Cardiac muscle cell (in vitro differentiated cells and primary cell): ENCODE measurements around the gene ATXN3. TPM values are rescaled to one million over a fixed set of nuclear protein-coding genes. Genes with fewer than 3 reads are reported as not detected.

ENCODE experiments used
- DNase-seq, 2 donors: peaks; one replicate each; pipeline versions ENCODE4 v3.0.0 to v3.0.0-alpha.2; 2010 to 2017; ENCODE audit warnings: low read depth in 1 of 2, low spot score in 1 of 2
- H3K27ac ChIP-seq: fragments of 200-600 bp; sonication (generic); 2 replicates; pipeline ENCODE4 v1.5.1; 2016
- H3K27me3 ChIP-seq: fragments of 200-600 bp; sonication (generic); 2 replicates; pipeline ENCODE4 v1.6.0; 2016; ENCODE audit warnings: control low read depth
- H3K36me3 ChIP-seq: fragments of 200-600 bp; sonication (generic); 2 replicates; pipeline ENCODE4 v1.5.1; 2016; ENCODE audit warnings: control low read depth
- H3K4me1 ChIP-seq: fragments of 200-600 bp; sonication (generic); 2 replicates; pipeline ENCODE4 v1.8.1; 2017; ENCODE audit warnings: low read depth, mild to moderate bottlenecking, mixed run types
- H3K4me3 ChIP-seq: fragments of 200-600 bp; sonication (generic); 2 replicates; pipeline ENCODE4 v1.5.1; 2016; ENCODE audit warnings: mild to moderate bottlenecking
- H3K9me3 ChIP-seq: fragments of 200-600 bp; sonication (generic); 2 replicates; pipeline ENCODE4 v1.5.1; 2017; ENCODE audit warnings: low read depth, mild to moderate bottlenecking, control low read depth
- CTCF ChIP-seq: IDR thresholded peaks from 2 replicates; pipeline ENCODE4 v1.5.1; 2012; ENCODE audit warnings: low read depth, mild to moderate bottlenecking, low read length
- polyA plus RNA-seq: library from polyadenylated mRNA; unstranded; fragments of >200 nt; fragmentation: Nextera tagmentation; extraction: Ambion mirVana; gene quantifications from 2 replicates; pipeline ENCODE4 v1.2.1, GENCODE V29; 2016
- total RNA-seq: library from RNA; depleted of rRNA; stranded (reverse); fragments of >200 nt; gene quantifications from 2 replicates; pipeline ENCODE4 v1.2.3, GENCODE V29; 2016

The ATXN3 gene
- total and polyA plus RNA-seq, 2 experiments from 2014 or later: 26.3 to 41.1 TPM

DNA sequence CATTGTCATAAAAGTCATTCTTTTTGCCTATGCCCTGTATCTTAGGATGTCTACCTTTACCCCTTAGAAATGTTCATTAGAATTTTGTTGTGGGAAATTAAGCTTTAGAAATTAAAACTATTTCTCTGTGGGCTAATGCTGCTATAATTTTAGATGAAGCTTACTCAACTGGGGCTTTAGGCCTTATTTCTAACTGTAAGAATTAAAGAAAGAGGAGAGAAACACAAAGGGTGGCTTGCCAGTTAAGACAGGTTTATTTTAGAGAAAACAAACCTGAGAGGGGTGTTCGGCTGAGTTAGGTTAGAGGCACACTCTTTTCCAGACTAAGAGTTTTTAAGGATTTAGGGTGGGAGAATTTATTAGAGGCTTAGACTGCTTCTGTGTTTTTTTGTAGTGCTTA is 72.9 kb downstream of the ATXN3 start:
- no peak for TF ChIP-seq CTCF
- no peaks in the 10 kb centered on the region for H3K27me3 ChIP-seq

DNA sequence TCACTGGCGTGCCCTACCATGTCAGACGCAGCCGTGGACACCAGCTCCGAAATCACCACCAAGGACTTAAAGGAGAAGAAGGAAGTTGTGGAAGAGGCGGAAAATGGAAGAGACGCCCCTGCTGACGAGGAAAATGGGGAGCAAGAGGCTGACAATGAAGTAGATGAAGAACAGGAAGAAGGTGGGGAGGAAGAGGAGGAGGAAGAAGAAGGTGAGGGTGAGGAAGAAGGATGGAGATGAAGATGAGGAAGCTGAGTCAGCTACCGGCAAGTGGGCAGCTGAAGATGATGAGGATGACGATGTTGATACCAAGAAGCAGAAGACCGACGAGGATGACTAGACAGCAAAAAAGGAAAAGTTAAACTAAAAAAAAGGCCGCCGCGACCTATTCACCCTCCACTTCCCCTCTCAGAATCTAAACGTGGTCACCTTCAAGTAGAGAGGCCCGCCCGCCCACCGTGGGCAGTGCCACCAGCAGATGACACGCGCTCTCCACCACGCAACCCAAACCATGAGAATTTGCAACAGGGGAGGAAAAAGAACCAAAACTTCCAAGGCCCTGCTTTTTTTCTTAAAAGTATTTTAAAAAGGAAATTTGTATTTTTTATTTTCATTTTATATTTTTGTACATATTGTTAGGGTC is 79.7 kb downstream of the ATXN3 start:
- no peak for TF ChIP-seq CTCF
- Histone ChIP-seq H3K4me1 (no peaks in the 10 kb centered on the region), H3K36me3 (peaks cover 28% of the 10 kb centered on the region), H3K4me3 (no peak overlapping the region), H3K9me3 (no peaks in the 10 kb centered on the region), H3K27ac (no peak overlapping the region), H3K27me3 (no peaks in the 10 kb centered on the region)
- no peak for DNase-seq

More for the DNA sequence above, 72.9 kb downstream of the ATXN3 start:
- H3K27ac ChIP-seq: no peak overlapping the region
- peaks cover 3% of the 10 kb centered on the region for H3K4me1 ChIP-seq
- no peak overlapping the region for H3K4me3 ChIP-seq
- no peak for DNase-seq
- H3K36me3 ChIP-seq: peaks cover 10% of the 10 kb centered on the region
- H3K9me3 ChIP-seq: no peaks in the 10 kb centered on the region

DNA sequence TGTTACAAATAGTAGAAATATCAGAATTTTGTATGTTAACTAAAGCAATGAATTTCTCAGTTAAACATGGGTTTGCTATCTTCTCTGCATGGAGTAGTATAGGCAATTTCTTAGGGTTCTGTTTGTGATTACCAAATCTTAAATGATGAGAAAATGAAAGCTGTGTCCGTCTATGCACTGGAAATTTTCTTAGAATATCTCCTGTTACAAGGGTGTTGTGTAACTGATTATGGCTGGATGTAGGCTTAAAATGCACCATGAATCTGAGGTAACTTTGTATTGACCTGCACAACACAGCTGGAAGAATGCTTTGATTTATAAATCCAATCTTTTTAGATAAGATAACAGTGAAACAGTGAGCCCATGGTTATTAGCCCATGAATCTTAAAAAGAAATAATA is 84.3 kb downstream of the ATXN3 start:
- Histone ChIP-seq H3K4me3 (no peak overlapping the region), H3K4me1 (no peaks in the 10 kb centered on the region), H3K9me3 (no peaks in the 10 kb centered on the region), H3K27me3 (no peaks in the 10 kb centered on the region), H3K27ac (no peak overlapping the region), H3K36me3 (peaks cover 34% of the 10 kb centered on the region)
- no peak for TF ChIP-seq CTCF
- peak in 1 of 2 donors; percentile 6 for DNase-seq

DNA sequence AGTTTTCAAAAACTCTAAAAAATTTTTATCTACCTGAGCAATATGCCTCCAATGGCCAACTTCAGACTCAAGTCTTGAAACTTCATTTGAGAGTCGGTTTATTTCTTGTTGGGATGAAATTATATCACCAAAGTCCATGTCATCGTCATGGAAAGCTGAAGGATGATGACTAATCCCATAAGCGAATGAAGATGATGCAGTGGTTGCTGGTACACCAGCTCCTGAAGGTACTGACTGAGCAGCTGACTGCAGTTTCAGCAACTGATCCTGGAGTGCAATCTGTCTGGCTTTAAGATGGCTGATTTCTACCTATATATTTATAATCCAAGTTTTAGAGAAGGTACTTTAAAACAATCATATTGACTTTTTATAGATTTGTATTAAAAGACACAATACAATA is 84.9 kb downstream of the ATXN3 start:
- DNase-seq: no peak
- TF ChIP-seq CTCF: no peak
- Histone ChIP-seq H3K4me3 (no peak overlapping the region), H3K27me3 (no peaks in the 10 kb centered on the region), H3K4me1 (no peaks in the 10 kb centered on the region), H3K27ac (no peak overlapping the region), H3K9me3 (no peaks in the 10 kb centered on the region), H3K36me3 (peaks cover 39% of the 10 kb centered on the region)

- no peak overlapping the region for H3K27ac ChIP-seq
- no peaks in the 10 kb centered on the region for H3K9me3 ChIP-seq
- peaks cover 48% of the 10 kb centered on the region for H3K36me3 ChIP-seq
- H3K4me3 ChIP-seq: no peak overlapping the region
- no peaks in the 10 kb centered on the region for H3K27me3 ChIP-seq
- H3K4me1 ChIP-seq: no peaks in the 10 kb centered on the region
- no peak for TF ChIP-seq CTCF
- DNase-seq: no peak
These were observed 92.3 kb downstream of the ATXN3 start for GRCh38 chr14:92014040-92014439.
